Measurements from ENCODE around the gene COMMD8.

DNA sequence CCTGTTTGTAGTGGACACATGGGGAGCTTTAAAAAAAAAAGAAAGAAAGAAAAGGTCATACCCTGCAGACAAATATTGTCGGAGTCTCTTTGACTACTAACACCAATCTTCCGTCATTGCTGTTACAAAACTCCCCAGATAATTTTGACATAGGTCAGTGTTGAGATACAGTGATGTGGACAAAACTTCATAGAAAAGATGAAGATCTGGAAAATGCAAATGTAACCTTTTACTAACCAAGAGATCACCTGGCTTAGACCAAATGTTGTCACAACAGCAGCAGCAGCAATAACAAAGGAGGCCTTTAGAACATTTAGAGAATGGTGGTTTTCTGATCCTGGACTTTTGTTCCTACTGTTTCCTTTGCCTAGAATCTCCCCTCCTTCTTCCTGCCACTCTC lies 8.1 kb upstream of the COMMD8 start:
- TF ChIP-seq, protein P1, sequence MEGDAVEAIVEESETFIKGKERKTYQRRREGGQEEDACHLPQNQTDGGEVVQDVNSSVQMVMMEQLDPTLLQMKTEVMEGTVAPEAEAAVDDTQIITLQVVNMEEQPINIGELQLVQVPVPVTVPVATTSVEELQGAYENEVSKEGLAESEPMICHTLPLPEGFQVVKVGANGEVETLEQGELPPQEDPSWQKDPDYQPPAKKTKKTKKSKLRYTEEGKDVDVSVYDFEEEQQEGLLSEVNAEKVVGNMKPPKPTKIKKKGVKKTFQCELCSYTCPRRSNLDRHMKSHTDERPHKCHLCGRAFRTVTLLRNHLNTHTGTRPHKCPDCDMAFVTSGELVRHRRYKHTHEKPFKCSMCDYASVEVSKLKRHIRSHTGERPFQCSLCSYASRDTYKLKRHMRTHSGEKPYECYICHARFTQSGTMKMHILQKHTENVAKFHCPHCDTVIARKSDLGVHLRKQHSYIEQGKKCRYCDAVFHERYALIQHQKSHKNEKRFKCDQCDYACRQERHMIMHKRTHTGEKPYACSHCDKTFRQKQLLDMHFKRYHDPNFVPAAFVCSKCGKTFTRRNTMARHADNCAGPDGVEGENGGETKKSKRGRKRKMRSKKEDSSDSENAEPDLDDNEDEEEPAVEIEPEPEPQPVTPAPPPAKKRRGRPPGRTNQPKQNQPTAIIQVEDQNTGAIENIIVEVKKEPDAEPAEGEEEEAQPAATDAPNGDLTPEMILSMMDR (IDR thresholded peaks at IDR 0.05), result no peak
- no peak for TF ChIP-seq POLR2A (IDR thresholded peaks at IDR 0.05)
